ENCODE measurements around the gene TEDC2. TPM values are rescaled to one million over a fixed set of nuclear protein-coding genes. Genes with fewer than 3 reads are reported as not detected.

TEDC2 gene
- total and polyA plus RNA-seq, 3 donors from 2014 or later = 7.7 to 19.4 (median 18.0) TPM

GRCh38 chr16:2467528-2468232, 7.8 kb downstream of the TEDC2 start:
- Histone ChIP-seq H3K36me3 (ENCODE audit: low read depth, missing control alignments) (no peaks in the 10 kb centered on the region), H3K27ac (peak overlapping the region; percentile 10 to 72), H3K9me3 (no peaks in the 10 kb centered on the region), H3K4me1 (peaks cover 29% of the 10 kb centered on the region), H3K27me3 (no peaks in the 10 kb centered on the region), H3K4me3 (peak overlapping the region; percentile 39 to 41)
- TF ChIP-seq POLR2A (IDR thresholded peaks at IDR 0.05) (no peak), CTCF (IDR thresholded peaks at IDR 0.05) (peak in 1 of 3 experiments; percentile 17)
- intact Hi-C loops (cut with DNase I; ENCODE audit: low total_unique reads) = no loop called here
- 0 to 2% methylated on average over 10 to 53 of the region's 80 CpGs for WGBS, 2 donors
- peak; percentile 83 for DNase-seq

GRCh38 chr16:2468233-2468724, 8.4 kb downstream of the TEDC2 start:
- TF ChIP-seq POLR2A (IDR thresholded peaks at IDR 0.05) = no peak
- no peak for TF ChIP-seq CTCF (IDR thresholded peaks at IDR 0.05)
- intact Hi-C loops (cut with DNase I; ENCODE audit: low total_unique reads) = no loop called here
- DNase-seq = no peak
- H3K27ac ChIP-seq = peak overlapping the region; percentile 10 to 72
- H3K36me3 ChIP-seq (ENCODE audit: low read depth, missing control alignments) = no peaks in the 10 kb centered on the region
- no peaks in the 10 kb centered on the region for H3K27me3 ChIP-seq
- 0 to 1% methylated on average over 18 to 32 of the region's 38 CpGs for WGBS, 2 donors
- H3K9me3 ChIP-seq = no peaks in the 10 kb centered on the region
- peaks cover 31% of the 10 kb centered on the region for H3K4me1 ChIP-seq
- peak overlapping the region; percentile 39 to 41 for H3K4me3 ChIP-seq

- H3K4me1 ChIP-seq = peaks cover 34% of the 10 kb centered on the region
- H3K9me3 ChIP-seq = no peaks in the 10 kb centered on the region
- TF ChIP-seq POLR2A (IDR thresholded peaks at IDR 0.05) (no peak), CTCF (IDR thresholded peaks at IDR 0.05) (no peak)
- no peaks in the 10 kb centered on the region for H3K36me3 ChIP-seq (ENCODE audit: low read depth, missing control alignments)
- intact Hi-C loops (cut with DNase I; ENCODE audit: low total_unique reads) = no loop called here
- no peaks in the 10 kb centered on the region for H3K27me3 ChIP-seq
- H3K27ac ChIP-seq = no peak overlapping the region
- WGBS, 2 donors = 9 to 18% methylated on average over 4 to 14 of the region's 14 CpGs
- no peak for DNase-seq
- no peak overlapping the region for H3K4me3 ChIP-seq
Observed at GRCh38 chr16:2468725-2469398, 9.0 kb downstream of the TEDC2 start.

GRCh38 chr16:2469399-2470233, 9.7 kb downstream of the TEDC2 start:
- no peak for DNase-seq
- H3K27me3 ChIP-seq = no peaks in the 10 kb centered on the region
- H3K4me1 ChIP-seq = peaks cover 34% of the 10 kb centered on the region
- no peaks in the 10 kb centered on the region for H3K36me3 ChIP-seq (ENCODE audit: low read depth, missing control alignments)
- intact Hi-C loops (cut with DNase I; ENCODE audit: low total_unique reads) = no loop called here
- TF ChIP-seq CTCF (IDR thresholded peaks at IDR 0.05) = no peak
- no peak for TF ChIP-seq POLR2A (IDR thresholded peaks at IDR 0.05)
- no peak overlapping the region for H3K4me3 ChIP-seq
- no peak overlapping the region for H3K27ac ChIP-seq
- H3K9me3 ChIP-seq = no peaks in the 10 kb centered on the region
- 55 to 61% methylated on average over 14 to 16 of the region's 16 CpGs for WGBS, 2 donors

Measured in testis (tissue), 3 donors.